Activated B cell treated with CpG ODN at 0.5 μM for 24 hours (primary cell): Measurements from ENCODE around the gene RTP3. TPM values are rescaled to one million over a fixed set of nuclear protein-coding genes. Genes with fewer than 3 reads are reported as not detected.

ENCODE experiments used
- ATAC-seq: fragments of 200-7000 bp; cut with Tn5 transposase; one replicate; pipeline ENCODE4 v1.10.0; 2021; ENCODE audit warnings: low read depth, mild to moderate bottlenecking, moderate library complexity
- CTCF ChIA-PET: fragments of 350-600 bp; sonication (Branson Sonifier 250); formaldehyde crosslinking; loops from one replicate; lab custom pipeline; 2021; ENCODE audit warnings: antibody characterized with exemption; lab: Charles Lee
- POLR2A ChIA-PET: fragments of 350-600 bp; sonication (Branson Sonifier 250); formaldehyde crosslinking; loops from one replicate; lab custom pipeline; 2021; ENCODE audit warnings: antibody characterized with exemption; lab: Charles Lee
- DNase-seq: peaks from one replicate; pipeline ENCODE4 v3.0.0; 2022
- H3K27ac Mint-ChIP-seq: one replicate; pipeline ENCODE4 v1.8.0; 2020; ENCODE audit warnings: mixed read lengths
- H3K27me3 Mint-ChIP-seq: one replicate; pipeline ENCODE4 v1.8.0; 2021; ENCODE audit warnings: mixed read lengths
- H3K36me3 Mint-ChIP-seq: one replicate; pipeline ENCODE4 v1.8.0; 2021; ENCODE audit warnings: low read depth, mixed read lengths
- H3K4me1 Mint-ChIP-seq: one replicate; pipeline ENCODE4 v1.8.0; 2021; ENCODE audit warnings: mixed read lengths
- H3K4me3 Mint-ChIP-seq: one replicate; pipeline ENCODE4 v1.8.0; 2020; ENCODE audit warnings: mild to moderate bottlenecking, mixed read lengths
- H3K9me3 Mint-ChIP-seq: one replicate; pipeline ENCODE4 v1.8.0; 2020; ENCODE audit warnings: mixed read lengths
- CTCF ChIP-seq: fragments of 200-600 bp; IDR thresholded peaks from one replicate; pipeline ENCODE4 v1.8.0; 2022; ENCODE audit warnings: antibody characterized with exemption, mild to moderate bottlenecking
- intact Hi-C: fragments of 100-400 bp; cut with micrococcal nuclease; formaldehyde crosslinking; loops from one replicate; pipeline ENCODE4 v1.15.1; 2024
- total RNA-seq: library from RNA; stranded (reverse); gene quantifications from 2 replicates; pipeline ENCODE4 v1.2.3, GENCODE V29; 2022

RTP3 gene
- total RNA-seq, 1 donor from 2014 or later: not detected

- intact Hi-C loops: no loop called here
- no peak for TF ChIP-seq CTCF
- Mint-ChIP-seq H3K27ac (no peak overlapping the region), H3K36me3 (no peaks in the 10 kb centered on the region), H3K4me1 (peaks cover 69% of the 10 kb centered on the region), H3K9me3 (no peaks in the 10 kb centered on the region), H3K27me3 (no peaks in the 10 kb centered on the region), H3K4me3 (no peak overlapping the region)
- no peak for DNase-seq
- ChIA-PET CTCF (interaction anchor here (2.1 to 6.8 kb wide), 3 partner anchors 16 to 87 kb away, joined by 10 to 101 read pairs (median 10); no protein-coding TSS in a partner anchor), POLR2A (interaction anchor here (1.0 to 1.6 kb wide), 3 partner anchors 16 to 54 kb away, joined by 3 to 4 read pairs (median 4); no protein-coding TSS in a partner anchor)
- no peak for ATAC-seq
Measured at GRCh38 chr3:46542344-46542743, 44.6 kb downstream of the RTP3 start.

DNA sequence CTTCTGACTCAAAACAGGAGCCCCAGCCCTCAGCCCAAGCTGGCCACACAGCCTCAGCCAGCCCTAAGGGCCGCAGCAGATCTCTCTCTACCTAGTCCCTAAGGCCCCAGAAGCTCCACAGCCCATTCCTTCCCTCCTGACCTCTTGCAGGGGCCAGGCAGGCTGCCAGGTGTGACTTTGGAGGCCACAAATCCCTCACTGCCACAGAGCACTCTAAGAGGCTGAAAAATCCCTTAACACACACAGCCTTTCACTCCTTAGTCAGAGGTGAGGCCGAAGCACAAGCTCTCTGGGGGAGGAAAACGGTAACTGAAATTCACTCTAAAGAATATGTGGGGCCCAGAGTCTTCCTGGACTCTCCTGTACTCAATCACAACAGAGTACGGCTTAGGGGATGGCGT lies 45.0 kb downstream of the RTP3 start:
- peaks cover 65% of the 10 kb centered on the region for H3K4me1 Mint-ChIP-seq
- ChIA-PET CTCF (interaction anchor here (2.1 to 6.8 kb wide), 3 partner anchors 15 to 87 kb away, joined by 10 to 101 read pairs (median 10); no protein-coding TSS in a partner anchor), POLR2A (interaction anchor here (1.6 kb wide), 1 partner anchor 54 kb away, joined by 4 read pairs; no protein-coding TSS in a partner anchor)
- intact Hi-C loops: no loop called here
- no peak for TF ChIP-seq CTCF
- no peaks in the 10 kb centered on the region for H3K36me3 Mint-ChIP-seq
- no peak overlapping the region for H3K27ac Mint-ChIP-seq
- no peaks in the 10 kb centered on the region for H3K9me3 Mint-ChIP-seq
- DNase-seq (no peak), ATAC-seq (no peak)
- H3K27me3 Mint-ChIP-seq: no peaks in the 10 kb centered on the region
- H3K4me3 Mint-ChIP-seq: no peak overlapping the region

DNA sequence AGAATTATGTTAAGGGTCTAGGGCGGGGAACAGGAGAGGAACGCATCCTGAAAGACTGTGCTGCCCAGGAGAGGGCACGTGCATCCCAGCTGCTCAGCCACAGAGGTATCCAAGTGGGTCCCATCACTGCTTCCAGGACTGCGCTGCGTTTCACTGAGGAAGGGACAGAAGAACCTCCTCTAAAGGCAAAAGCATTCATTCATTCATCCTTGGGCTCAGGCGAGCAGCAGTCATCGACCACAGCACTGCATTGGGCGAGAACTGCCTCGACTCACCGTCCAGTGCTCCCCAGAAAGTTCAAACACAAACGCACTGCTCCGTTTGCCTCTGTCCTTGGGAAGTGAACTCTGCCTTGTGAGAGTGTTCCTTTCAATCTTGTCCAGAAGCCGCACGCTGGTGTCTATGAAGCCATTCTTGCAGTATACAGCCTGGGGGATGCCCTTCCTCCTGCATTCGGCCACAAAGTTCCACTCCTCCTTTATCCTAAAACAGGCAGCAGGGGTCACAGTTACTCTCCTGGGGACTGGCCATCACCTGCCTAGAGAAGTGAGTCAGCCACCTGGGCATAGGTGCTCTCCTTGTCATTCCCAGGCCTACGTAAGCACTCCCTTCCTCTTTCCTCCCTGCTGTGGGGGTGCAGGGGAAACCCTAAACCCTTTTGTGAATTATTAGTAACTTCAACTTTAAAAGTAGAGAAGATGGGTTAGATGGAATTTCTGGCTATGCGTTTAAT lies 47.2 kb downstream of the RTP3 start:
- Mint-ChIP-seq H3K4me1 (peaks cover 53% of the 10 kb centered on the region), H3K27ac (no peak overlapping the region), H3K4me3 (no peak overlapping the region), H3K27me3 (no peaks in the 10 kb centered on the region), H3K9me3 (no peaks in the 10 kb centered on the region), H3K36me3 (no peaks in the 10 kb centered on the region)
- ChIA-PET CTCF (interaction anchor here (7.4 kb wide), 1 partner anchor 56 kb away, joined by 51 read pairs; no protein-coding TSS in a partner anchor), POLR2A (no interaction called here)
- DNase-seq (no peak), ATAC-seq (no peak)
- intact Hi-C loops: no loop called here
- TF ChIP-seq CTCF: no peak

DNA sequence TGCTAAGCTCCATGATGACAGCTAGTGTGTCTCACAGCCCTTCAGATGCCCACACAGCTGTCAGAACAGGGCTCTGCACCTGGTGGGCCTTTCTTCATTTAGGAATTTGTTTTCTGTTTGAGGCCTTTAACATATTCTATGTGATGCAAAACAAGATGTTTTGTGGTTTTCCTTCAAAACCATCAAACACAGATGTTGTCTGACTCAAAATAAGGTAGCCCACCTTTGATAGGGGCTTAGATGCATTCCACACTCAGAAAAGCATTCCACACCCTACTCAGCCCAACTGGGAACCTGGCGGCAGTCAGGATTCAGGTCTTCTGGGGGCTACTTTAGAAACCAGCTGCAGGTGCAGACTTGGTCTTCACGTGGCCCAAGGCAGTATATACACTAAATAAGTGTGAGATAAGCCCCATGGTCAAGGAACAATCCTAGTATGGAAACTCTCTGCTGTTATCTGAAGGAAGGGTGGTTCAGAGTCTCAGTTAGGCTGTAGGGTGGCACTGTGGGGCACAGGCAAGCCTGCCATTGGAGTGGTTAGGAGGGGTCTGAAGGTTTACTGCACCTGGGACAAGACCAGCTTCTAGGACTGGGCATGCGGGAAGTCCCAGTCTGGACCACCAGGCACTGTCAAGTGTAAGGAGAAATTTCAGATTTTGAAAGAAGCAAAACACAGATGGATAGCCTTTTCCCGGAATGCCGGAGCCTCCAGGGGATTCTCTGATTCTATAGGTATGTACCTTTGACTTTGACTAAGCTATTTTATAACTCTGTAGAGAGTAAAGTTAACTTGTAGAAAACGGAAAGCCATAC lies 48.2 kb downstream of the RTP3 start:
- intact Hi-C loops: no loop called here
- no peak overlapping the region for H3K4me3 Mint-ChIP-seq
- DNase-seq (no peak), ATAC-seq (no peak)
- no peaks in the 10 kb centered on the region for H3K36me3 Mint-ChIP-seq
- ChIA-PET POLR2A (no interaction called here), CTCF (interaction anchor here (1.3 to 7.4 kb wide), 2 partner anchors 57 to 84 kb away, joined by 3 to 51 read pairs; no protein-coding TSS in a partner anchor)
- H3K9me3 Mint-ChIP-seq: no peaks in the 10 kb centered on the region
- TF ChIP-seq CTCF: no peak
- H3K4me1 Mint-ChIP-seq: peaks cover 52% of the 10 kb centered on the region
- H3K27me3 Mint-ChIP-seq: no peaks in the 10 kb centered on the region
- H3K27ac Mint-ChIP-seq: no peak overlapping the region
